Stimulated activated CD8-positive, alpha-beta memory T cell treated with anti-CD3 and anti-CD28 coated beads, Interleukin-2, amount 100 ng/mL, for 1 hour (primary cell): ENCODE results near the gene CHST7.
"Not testable (repeated sequence)": the region's sequence is repeated elsewhere in the genome, so short reads cannot be mapped to it uniquely, and the experiment has no call there.

Source experiments
- DNase-seq, 2 donors: peaks; one replicate each; pipeline ENCODE4 v3.0.0-alpha.2; 2020; ENCODE audit warnings: low read depth in 2 of 2

The CHST7 gene

GRCh38 chrX:46573331-46573891 lies at the start of gene CHST7:
TSS of gene CHST7 (plus strand) at chrX:46573765. CDS start at chrX:46573932, 167 bp downstream.
- peak; percentile 27 to 32 for DNase-seq

- not testable (repeated sequence) for DNase-seq
These were observed 44.9 kb upstream of the CHST7 start for GRCh38 chrX:46528640-46529039.

GRCh38 chrX:46529740-46530403 lies 43.7 kb upstream of the CHST7 start:
- DNase-seq: not testable (repeated sequence)

- not testable (repeated sequence) for DNase-seq
These were observed 43.1 kb upstream of the CHST7 start for GRCh38 chrX:46530404-46530908.

- no peak for DNase-seq
These were observed 42.1 kb upstream of the CHST7 start for GRCh38 chrX:46531442-46531841.

GRCh38 chrX:46543441-46543840 lies 30.1 kb upstream of the CHST7 start:
- no peak for DNase-seq

- not testable (repeated sequence) for DNase-seq
These were observed 29.0 kb upstream of the CHST7 start for GRCh38 chrX:46544527-46544926.

- DNase-seq: peak; percentile 79 to 90
These were observed 28.2 kb upstream of the CHST7 start, which contains the start of gene ZNF674 for GRCh38 chrX:46545111-46546005. TSS of gene ZNF674 (minus strand) at chrX:46545421. CDS start at chrX:46542087, 3,334 bp downstream.

- DNase-seq: no peak
These were observed 25.7 kb upstream of the CHST7 start for GRCh38 chrX:46547857-46548256.

GRCh38 chrX:46549914-46550313 lies 23.7 kb upstream of the CHST7 start:
- no peak for DNase-seq

GRCh38 chrX:46551494-46552128 lies 22.0 kb upstream of the CHST7 start:
- DNase-seq: no peak

GRCh38 chrX:46553935-46554334 lies 19.6 kb upstream of the CHST7 start:
- DNase-seq: no peak

GRCh38 chrX:46554942-46555341 lies 18.6 kb upstream of the CHST7 start:
- DNase-seq: no peak

- DNase-seq: no peak
These were observed 14.5 kb upstream of the CHST7 start for GRCh38 chrX:46559062-46559461.

- no peak for DNase-seq
These were observed 11.5 kb upstream of the CHST7 start for GRCh38 chrX:46561824-46562657.

- DNase-seq: no peak
These were observed 6.2 kb upstream of the CHST7 start for GRCh38 chrX:46567388-46567787.

- no peak for DNase-seq
These were observed 3.9 kb upstream of the CHST7 start for GRCh38 chrX:46569621-46570020.

GRCh38 chrX:46571423-46572339 lies 1.9 kb upstream of the CHST7 start:
- no peak for DNase-seq

- no peak for DNase-seq
These were observed 1.1 kb upstream of the CHST7 start for GRCh38 chrX:46572340-46572936.
